ENCODE data around the gene MTARC2. TPM values are rescaled to one million over a fixed set of nuclear protein-coding genes. Genes with fewer than 3 reads are reported as not detected.

The MTARC2 gene
- total and polyA plus RNA-seq, 10 of the 15 experiments (the other 5 are each of a cell fraction or from before 2014, with no cell fraction given), result 1.9 to 5.5 (median 3.3) TPM

DNA sequence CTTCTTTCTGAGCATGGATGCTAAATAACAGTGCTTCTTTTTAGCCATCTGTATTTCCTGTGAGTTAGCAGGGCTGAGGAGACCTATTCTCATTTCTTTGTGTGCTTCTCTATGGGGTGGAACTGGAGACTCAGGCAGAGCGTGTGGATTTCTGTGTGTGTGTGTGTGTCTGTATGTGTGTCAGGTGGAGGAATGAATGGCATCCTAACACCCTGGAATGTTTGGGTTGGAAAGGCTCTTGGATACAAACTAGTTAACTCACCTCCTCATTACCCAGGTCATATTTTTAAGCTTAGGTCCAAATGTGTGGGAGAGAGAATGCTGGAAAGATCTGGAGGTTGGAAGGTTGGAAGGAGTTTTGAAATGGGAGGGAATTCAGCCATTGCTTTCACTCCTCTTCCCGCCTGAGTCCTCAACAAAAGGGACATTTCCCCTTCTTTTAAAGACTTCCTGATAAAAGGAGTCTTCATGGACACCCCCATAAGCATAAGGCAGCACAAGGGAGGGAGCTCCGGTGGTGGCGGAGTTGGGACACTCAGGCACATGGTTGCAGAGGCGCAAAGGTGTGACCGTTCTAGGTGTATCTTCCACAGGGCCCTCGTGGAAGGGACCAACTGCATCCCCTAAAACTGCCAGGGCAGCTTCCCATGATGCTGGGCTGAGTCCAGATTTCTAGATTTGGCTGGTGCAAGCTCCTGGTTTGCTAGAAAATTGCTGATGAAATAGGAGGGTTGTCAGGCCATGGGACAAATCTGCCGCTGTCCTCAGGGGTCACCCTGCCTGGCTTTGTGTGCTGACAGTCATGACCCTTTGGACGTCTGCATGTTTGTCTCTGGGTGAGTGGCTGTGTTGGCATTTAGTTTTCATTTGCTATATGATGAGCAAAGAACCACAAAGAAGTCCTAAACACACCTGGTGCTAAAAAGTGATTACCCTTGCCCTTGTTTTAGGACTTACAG is 76.2 kb downstream of the MTARC2 start:
- FAIRE-seq (no peak), ATAC-seq (no peak), DNase-seq (ENCODE audit: low read depth, low spot score) (no peak)
- no peak for TF ChIP-seq SMC3 (IDR thresholded peaks at IDR 0.05; ENCODE audit: borderline replicate concordance, low read length)
- TF ChIP-seq KAT2A (conservative IDR thresholded peaks at IDR 0.05; ENCODE audit: control insufficient read depth, low read depth, low read length), result no peak
- no peak for TF ChIP-seq CEBPB (IDR thresholded peaks at IDR 0.05; ENCODE audit: borderline replicate concordance in 1 of 2, low read depth in 2 of 2, low read length in 2 of 2)
- TF ChIP-seq RCOR1 (conservative IDR thresholded peaks at IDR 0.05; ENCODE audit: low read depth, low read length), result no peak
- TF ChIP-seq NR2C1 (IDR thresholded peaks at IDR 0.05), result no peak
- TF ChIP-seq, protein P1, sequence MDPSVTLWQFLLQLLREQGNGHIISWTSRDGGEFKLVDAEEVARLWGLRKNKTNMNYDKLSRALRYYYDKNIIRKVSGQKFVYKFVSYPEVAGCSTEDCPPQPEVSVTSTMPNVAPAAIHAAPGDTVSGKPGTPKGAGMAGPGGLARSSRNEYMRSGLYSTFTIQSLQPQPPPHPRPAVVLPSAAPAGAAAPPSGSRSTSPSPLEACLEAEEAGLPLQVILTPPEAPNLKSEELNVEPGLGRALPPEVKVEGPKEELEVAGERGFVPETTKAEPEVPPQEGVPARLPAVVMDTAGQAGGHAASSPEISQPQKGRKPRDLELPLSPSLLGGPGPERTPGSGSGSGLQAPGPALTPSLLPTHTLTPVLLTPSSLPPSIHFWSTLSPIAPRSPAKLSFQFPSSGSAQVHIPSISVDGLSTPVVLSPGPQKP (IDR thresholded peaks at IDR 0.05; ENCODE audit: low read depth, low read length), result no peak
- H4K20me1 ChIP-seq (ENCODE audit: control insufficient read depth, insufficient read depth), result no peaks in the 10 kb centered on the region
- CTCF ChIA-PET, result interaction anchor here (0.6 to 1.8 kb wide), 6 partner anchors 14 to 611 kb away, joined by 3 to 4 read pairs (median 3); no protein-coding TSS in a partner anchor
- no peak overlapping the region for H3K4me3 ChIP-seq
- WGBS (ENCODE audit: insufficient coverage, insufficient replicate concordance, low lambda C conversion rate, missing lambda C conversion rate), result 45% methylated on average over 9 of the region's 9 CpGs
- H3K27ac ChIP-seq (ENCODE audit: control insufficient read depth, insufficient read depth), result no peak overlapping the region
- intact Hi-C loops (cut with micrococcal nuclease; ENCODE audit: unreplicated experiment), result no loop called here
- in situ Hi-C loops (cut with MboI), result no loop called here
- POLR2A ChIA-PET, result interaction anchor here (0.7 kb wide), 1 partner anchor 321 kb away, joined by 3 read pairs; no protein-coding TSS in a partner anchor
- H3K27me3 ChIP-seq (replicated peaks in 1 of 2; ENCODE audit: control insufficient read depth in 2 of 2, insufficient read depth in 2 of 2, low read length in 1 of 2), result peaks cover 0 to 2% of the 10 kb centered on the region in 2 experiments; a peak in 2 of 4 replicates
- SMC1A ChIA-PET (ENCODE audit: uncharacterized antibody, unreplicated experiment), result no interaction called here
- no peaks in the 10 kb centered on the region for H3K9me3 ChIP-seq (replicated peaks; ENCODE audit: control insufficient read depth, insufficient read depth, low read length)
- H3K4me1 ChIP-seq (ENCODE audit: control insufficient read depth, insufficient read depth, low read length), result no peaks in the 10 kb centered on the region
- H2AFZ ChIP-seq (ENCODE audit: control insufficient read depth, low read depth, low read length), result no peak overlapping the region
- H3K79me2 ChIP-seq (ENCODE audit: control insufficient read depth, insufficient read depth, low read length), result no peaks in the 10 kb centered on the region
- H3K36me3 ChIP-seq (ENCODE audit: control insufficient read depth in 2 of 2, insufficient read depth in 2 of 2, low read length in 1 of 2), result no peaks in the 10 kb centered on the region
- RAD21 ChIA-PET (ENCODE audit: unreplicated experiment), result no interaction called here
- no TSS peak for BruUV-seq (replicated peaks)
- H3K9ac ChIP-seq (ENCODE audit: control insufficient read depth, insufficient read depth, low read length), result no peak overlapping the region
- H3K4me2 ChIP-seq (ENCODE audit: control insufficient read depth, insufficient read depth), result no peak overlapping the region

All from GM12878 (cell line).